GOT3 (cell line): ENCODE data around the gene SARNP.
"Not testable (repeated sequence)": the region's sequence is repeated elsewhere in the genome, so short reads cannot be mapped to it uniquely, and the experiment has no call there.

Source experiments
- DNase-seq: peaks from one replicate; lab custom pipeline; 2025; ENCODE audit warnings: mixed read lengths; lab: John Stamatoyannopoulos, UW

The SARNP gene, protein sequence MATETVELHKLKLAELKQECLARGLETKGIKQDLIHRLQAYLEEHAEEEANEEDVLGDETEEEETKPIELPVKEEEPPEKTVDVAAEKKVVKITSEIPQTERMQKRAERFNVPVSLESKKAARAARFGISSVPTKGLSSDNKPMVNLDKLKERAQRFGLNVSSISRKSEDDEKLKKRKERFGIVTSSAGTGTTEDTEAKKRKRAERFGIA

DNA sequence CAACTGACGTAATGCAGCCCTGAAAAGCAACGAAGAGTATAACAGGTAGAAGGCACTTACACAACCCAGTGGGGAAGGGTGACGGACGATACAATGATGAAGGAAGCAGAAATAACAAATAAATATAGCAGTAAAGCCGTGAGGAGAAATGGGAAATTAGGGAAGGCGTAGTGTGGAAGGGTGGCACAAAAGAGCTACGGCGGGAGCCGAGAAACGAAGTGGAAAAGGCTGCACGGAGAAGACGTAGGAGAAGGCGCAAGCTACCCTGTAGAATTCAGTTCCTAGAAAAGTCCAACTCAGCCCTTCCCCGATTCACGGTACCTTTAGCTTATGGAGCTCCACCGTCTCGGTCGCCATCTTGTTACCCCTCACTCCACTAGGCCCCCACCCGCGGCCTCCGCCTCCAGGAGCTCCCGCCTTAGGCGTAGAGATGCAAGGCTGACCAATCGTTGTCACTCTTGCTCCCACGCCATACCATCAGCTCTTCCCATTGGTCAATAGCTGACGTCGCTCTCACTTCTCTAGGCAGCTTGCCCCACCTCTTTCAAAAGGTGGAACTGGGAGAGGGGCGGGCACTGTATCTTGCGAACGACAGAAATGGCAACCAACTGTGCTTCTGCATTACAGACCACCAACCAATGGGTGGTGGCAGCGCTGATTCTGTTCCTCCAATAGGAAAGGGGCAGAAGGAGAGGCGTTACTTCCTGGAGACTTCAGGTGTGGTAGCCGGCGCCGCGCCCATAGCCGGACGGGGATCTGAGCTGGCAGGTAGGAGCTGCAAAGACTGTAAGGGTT is at the start of gene SARNP, which contains the start of gene ORMDL2:
TSS of gene SARNP (minus strand) at position 380 of the 795 bp plus-strand sequence. CDS start at position 357, 23 bp downstream.
TSS of gene ORMDL2 (plus strand) at position 697 of the 795 bp plus-strand sequence. CDS start 959 bp downstream, outside the sequence.
- peak; percentile 72 for DNase-seq

DNA sequence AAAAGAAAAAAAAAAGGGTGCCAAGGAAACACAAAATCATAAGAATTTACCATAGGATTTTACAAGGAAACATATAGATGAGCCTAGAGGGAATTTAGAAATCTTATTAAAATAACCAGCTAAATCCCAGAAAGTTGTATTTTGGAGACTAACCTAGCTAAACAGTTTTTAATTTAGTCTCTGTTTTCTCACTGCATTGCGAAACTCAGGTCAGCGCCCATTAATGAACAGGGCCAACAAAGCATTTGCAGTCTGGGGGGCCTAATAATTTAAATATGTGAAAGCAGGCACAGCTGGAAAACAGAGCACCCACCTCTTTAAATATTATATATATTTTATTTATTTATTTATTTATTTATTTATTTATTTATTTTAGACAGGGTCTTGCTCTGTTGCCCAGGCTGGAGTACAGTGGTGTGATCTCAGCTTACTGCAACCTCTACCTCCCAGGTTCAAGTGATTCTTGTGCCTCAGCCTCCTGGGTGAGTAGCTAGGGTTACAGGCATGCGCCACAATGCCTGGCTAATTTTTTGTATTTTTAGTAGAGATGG is 49.0 kb upstream of the SARNP start:
- not testable (repeated sequence) for DNase-seq

DNA sequence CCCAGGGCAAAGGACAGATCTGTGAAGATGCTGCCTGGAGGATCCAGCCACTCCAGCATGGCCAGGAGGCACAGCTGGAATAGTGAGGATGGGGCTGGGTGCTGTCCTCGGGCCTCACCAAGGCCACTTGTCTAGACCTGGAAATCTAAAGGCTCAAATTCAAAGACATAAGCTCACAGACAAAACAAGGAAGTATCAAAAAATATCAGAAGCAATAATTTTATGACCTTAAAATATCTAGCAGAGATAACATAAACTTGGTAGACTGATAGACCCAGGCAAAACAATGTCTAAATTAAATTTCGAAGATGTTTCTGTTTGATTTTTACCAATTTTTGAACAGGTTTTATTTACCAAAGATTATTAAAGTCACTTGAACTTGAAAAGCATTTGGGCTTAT is 47.8 kb upstream of the SARNP start:
- no peak for DNase-seq

DNA sequence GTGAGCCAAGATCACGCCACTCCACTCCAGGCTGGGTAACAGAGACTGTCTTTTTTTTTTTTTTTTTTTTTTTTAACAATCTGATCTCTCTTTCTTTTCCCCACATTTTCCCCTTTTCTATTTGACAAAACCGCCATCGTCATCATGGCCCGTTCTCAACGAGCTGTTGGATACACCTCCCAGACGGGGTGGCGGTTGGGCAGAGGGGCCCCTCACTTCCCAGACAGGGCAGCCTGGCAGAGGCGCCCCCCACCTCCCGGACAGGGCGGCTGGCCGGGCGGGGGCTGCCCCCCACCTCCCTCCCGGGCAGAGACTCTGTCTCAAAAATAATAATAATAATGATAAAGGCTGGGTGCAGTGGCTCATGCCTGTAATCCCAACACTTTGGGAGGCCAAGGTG is 45.4 kb upstream of the SARNP start:
- DNase-seq = not testable (repeated sequence)

DNA sequence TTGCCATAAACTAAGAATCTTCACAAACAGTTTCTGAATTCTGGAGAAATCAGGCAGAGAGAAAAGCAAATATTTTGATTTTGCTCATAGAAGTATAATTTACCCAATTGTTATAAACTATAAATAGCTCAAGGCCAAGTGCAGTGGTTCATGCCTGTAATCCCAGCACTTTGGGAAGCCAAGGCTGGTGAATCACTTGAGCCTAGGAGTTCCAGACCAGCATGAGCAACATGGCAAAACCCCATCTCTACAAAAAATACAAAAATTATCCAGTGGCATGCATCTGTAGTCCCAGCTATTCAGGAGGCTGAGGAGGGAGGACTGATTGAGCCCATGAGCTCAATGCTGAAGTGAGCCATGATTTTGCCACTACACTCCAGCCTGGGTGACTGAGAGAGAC is 44.8 kb upstream of the SARNP start:
- no peak for DNase-seq

DNA sequence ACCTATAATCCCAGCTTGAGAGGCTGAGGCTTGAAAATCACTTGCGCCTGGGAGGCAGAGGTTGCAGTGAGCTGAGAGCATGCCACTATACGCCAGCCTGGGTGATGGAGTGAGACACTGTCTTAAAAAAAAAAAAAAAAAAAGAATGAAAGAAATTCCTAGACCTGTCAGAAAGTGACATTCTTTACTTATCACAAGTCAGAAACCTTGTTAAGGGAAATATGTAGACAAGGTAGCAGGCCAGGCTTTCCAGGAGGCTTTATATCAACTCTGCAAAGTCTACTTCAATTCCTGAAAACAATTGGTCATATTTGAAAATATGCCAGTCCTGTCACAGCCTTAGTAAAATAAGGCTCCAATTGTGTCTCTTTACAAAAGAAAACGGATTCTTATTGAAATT is 44.3 kb upstream of the SARNP start:
- DNase-seq = no peak

DNA sequence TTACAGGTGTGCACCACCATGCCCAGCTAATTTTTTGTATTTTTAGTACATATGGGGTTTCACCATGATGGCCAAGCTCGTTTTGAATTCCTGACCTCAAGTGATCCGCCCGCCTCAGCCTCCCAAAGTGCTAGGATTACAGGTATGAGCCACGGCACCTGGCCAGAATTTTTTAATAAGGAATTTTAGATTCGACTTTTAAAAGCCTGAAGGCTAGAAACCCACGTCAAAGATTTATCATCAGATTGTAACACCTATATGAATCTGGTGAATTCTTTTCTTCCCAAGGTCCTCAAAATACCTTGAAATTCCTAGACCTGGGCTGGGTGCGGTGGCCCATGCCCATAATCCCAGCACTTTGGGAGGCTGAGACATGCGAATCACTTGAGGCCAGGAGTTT is 43.9 kb upstream of the SARNP start:
- DNase-seq = no peak

DNA sequence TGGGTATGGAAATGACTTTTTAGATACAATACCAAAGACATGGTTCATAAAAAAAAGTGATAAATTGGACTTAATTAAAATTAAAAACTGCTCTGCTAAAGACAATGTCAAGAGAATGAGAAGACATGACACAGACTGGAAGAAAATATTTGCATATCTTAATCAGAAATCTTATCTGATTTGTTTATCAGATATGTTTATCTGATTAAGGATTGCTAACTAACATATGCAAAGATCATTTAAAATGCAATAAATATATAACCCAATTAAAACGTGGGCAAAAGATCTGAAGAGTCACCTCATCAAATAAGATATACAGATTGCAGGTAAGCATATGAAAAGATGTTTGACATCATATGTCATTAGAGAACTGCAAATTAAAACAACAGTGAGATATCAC is 35.2 kb upstream of the SARNP start:
- DNase-seq = no peak

DNA sequence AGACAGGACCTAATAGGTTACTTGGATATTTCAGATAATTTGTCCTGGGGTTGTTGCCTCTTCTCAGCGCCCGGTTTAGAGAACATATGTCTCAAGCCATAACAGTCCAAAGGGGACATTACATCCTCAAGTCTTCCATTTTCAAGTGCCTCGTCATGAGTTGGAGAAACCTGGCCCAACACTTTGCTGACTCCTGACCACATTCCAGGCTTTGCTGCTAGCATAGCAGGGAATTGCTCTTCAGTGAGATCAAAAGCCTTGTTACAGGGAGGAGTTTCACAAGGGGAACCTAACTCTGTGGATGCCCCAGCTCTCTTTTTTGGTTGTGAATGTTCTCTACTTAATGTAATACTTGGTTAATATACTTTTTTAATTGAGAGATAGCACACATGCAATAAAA is 33.4 kb upstream of the SARNP start:
- no peak for DNase-seq

DNA sequence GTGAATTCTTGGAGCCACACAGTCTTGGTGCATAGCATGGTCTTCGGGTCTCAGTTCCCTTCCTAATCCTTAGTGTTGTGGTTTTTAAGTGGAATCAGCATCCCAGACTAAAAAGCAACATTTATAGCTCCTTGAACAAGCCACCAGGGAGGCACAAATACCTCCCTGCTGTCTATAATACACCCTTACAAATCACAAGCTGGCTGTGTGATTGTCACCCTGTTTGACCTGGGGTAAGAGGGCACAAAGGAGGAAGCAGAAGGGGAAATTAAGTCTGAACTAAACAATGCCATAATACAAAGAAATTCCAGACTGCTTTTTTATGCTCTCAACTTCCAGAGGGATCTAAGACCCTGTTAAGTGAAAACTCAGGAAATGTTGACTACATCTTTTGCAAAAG is 32.9 kb upstream of the SARNP start:
- DNase-seq = no peak

DNA sequence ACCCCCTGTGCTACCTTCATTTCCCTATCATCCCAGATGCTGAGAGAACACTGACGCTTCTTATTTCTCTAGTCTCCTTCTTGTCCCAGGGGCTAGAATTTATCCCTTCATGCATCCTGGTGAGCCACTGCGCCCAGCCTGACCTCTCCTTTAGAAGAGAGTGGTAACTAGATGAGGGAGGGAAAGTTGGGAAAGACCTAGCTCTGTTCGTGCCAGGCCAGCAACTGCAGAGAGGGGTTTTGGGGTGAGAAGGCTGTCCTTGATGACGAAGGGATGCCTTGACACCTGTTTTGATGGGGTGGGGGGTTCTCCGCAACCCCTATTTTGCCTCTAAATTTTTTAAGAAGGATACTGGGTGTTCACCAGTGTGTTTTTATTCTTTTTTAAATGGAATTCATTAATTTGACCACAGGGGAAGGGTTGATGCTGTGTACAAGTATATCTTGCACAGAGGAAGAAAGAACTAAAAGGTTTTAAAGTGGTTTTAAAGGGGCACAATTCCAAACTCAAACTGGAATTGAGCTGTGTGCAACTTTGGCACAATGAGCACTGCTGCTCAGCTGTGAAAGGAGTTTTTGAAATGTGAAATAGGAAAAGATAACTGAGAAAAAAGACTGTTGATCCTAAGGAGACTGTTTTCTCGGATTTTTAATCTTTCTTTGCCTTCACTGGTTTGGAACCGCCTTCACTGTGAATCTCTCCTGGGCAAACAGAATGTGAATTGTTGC is 32.3 kb upstream of the SARNP start:
- no peak for DNase-seq

DNA sequence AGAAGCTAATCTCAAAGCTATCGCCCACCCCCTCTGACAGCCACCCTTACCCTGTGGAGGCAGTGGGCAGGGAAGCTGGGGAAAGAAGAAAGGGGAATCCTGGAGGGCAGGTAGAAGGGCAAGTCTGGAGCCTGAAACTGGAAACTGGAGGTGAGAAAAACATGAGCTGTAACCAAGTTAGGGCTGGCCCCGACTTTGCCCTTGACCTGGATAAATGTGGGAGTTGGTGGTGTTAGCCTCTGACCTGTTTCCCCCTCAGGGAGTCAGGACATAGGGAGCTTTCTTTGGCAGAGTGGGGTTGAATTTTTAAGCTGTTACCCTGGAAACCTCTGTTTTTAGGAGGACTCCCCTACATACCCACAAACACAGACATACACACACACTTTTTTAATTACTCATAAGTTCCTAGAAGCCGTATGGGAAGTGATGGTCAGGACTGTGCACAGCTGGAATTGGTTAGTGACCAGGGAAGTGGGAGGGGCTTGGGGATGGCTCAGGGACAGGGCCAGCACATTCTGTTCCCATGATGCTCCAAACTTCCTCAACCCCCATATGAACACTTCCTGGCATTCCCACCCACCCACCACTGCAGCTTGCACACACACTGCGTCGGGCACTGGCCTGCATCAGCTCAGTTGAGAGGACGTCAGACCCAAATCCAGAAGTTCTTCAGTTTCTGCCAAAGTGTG is 30.2 kb upstream of the SARNP start:
- peak; percentile 36 for DNase-seq

DNA sequence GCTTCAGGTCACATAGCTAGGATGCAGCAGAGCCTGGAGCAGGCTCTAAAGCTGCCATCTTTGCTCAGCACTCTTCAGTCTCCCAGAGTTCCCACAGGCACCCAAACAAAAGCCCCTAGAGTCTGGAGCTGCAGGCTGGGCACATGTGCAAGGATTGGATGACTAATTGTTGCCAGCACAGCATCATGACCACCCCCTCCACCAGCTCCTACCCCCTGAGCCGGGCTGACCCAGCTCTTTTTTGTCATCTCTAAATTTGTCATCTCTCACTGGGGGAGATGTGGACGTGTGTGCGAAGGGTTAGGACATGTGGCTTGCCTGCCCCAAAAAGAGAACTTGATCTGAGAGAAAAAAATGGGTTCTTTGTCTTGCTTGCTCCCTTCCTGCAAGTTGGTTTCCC is 29.5 kb upstream of the SARNP start:
- DNase-seq = no peak

DNA sequence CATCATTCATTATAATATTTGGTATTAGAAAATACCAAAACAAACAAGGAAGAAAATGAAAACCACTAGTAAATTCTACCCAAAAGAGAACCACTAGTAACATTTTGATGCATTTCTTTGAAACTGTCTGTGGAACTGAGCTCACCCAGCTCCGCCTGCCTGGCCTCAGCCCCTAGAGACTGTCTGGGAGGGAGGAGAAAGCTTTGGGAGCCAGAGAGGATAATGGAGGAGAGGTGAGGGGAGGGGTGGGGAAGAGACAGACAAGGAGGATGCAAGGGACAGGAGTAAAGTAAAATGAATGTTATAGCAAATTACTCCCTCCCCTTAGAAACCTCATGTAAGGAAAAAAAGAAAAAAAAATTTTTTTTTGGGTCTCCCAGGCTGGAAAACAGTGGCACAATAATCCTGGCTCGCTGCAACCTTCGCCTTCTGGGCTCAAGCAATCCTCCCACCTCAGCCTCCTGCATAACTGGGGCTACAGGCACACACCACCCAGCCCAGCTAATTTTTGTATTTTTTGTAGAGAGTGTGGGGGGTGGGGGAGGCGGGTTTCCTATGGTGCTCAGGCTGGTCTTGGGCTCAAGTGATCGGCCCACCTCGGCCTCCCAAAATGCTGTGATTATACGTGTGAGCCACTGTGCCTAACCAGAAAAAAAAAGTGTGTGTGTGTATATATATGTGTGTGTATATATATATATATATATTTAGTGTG is 28.4 kb upstream of the SARNP start:
- no peak for DNase-seq

DNA sequence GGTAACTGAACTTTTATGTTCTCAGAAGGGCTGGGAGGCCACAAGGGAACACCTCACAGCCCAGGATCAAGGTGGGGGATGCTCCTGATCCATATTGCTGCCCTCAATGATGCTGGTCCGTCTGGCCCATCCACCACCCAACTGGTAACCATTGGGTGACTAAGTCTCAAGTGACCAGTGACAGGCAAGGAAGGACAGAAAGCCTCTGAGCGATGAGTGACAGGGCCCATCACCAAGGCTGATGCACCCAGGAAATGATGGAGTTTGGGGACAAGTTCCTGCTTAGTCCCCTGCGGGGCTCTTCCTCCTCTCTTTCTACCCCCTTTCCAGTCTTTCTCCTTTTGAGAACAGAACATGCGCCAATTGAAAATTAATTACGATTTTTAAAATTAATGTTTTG is 27.8 kb upstream of the SARNP start:
- DNase-seq = no peak

DNA sequence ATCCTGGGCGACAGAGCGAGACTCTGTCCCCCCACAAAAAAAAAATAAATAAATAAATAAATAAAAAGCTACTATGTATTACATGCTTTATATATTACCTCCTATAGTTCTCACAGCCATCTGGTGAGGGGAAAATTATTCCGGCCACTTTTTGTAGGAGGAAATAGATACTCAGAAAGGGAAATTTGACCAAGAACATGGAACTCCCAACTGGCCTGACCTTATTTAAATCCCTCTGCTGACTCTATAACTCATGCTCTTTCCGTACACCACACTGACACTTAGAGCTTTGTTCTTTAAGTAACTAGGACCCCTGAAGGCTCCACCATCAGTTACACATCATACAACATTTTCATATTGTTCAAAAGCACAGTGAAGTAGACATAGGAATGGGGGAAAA is 27.4 kb upstream of the SARNP start:
- no peak for DNase-seq

DNA sequence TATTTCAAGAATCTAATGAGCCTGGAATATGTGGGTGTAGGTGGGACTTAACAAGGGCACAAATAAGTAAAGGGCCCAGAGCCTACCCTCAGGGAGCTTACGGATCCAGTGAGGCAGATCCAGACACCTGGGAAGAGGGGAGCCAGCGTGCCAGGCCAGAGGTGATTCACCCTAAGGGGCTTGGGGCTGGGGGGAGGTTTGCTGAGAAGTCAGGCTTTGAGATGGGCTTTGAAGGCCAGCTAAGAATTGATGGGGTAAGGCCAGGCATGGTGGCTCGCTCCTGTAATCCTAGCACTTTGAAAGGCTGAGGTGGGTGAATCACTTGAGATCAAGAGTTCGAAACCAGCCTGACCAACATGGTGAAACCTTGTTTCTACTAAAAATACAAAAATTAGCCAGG is 25.9 kb upstream of the SARNP start:
- no peak for DNase-seq

DNA sequence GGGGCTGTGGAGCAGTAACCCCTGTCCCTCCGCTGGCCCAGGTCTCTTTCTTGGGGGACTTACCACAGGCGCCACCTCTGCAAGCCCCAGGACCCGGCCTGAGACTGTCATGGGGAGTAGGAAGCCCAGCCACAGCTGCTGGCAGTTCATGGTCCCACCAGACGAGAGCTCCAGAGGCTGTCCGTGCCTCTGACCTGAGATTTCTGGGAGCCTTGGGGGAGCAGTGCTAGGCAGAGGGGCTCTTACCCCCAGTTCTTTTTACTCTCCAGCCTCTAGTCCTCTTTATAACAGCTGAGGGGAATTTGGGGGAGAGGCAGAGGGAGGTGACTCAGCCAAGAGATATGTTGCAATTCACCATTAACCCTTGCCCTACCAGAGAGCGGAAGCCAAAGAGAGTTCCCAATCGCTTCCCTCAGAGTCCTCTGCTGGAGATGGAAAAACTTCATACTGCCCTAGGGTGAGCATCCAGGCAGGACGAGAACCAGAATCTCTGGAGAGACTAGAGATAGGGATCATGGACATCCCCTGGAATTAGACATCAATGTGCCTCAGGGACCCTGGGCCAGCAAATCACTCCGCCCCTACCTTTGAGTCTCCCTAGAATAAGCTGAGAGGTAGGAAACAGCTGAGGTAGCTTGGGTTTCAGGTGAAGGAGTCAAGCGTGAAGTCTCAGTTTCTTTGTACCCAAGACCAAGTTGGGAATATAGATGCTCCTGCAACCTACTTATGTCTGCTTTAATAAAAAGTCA is 25.3 kb upstream of the SARNP start, which contains the start of gene MMP19:
TSS of gene MMP19 (minus strand) at position 256 of the 749 bp plus-strand sequence. CDS start at position 150, 106 bp downstream.
- no peak for DNase-seq

DNA sequence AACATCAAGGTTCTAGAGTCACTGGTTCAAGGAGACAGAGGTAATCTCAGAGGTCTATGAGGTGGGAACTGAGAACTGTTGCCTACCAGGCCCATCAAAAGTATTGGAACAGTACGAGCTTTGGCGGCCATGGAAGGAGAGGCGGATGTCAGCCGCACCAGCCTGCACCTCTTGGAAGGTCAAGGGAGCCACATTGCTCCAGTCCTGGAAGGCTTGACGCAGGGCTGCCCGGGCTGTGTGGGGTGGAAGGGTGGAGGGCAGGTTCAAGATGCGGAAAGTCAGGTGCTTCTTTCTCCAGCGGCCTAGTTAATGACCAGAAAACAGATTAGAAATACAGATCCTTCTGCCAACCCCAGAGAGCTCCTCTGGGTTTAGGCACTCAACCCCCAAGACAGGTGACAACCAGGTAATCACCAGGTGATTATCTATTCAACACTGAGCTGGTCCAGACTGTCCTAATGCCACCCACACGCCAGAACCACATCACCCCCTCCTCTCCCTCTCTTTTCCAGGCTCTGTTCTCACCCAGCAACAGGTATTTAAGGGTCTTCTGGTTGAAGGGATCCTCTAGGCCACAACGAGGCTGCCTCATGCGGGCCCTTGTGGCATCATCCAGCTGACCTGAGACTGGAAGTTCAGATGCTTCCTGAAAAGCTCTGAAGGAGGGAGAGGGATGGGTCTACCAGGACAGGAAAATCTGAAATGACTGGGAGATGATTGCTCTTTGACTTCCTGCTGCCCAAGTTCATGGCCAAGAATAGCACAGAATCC is 23.2 kb upstream of the SARNP start:
- DNase-seq = no peak
